ENCODE results near the gene WDR72. TPM values are rescaled to one million over a fixed set of nuclear protein-coding genes. Genes with fewer than 3 reads are reported as not detected.

The WDR72 gene
- total and polyA plus RNA-seq, 2 of the 4 experiments (the other 2 are of a cell fraction) = not detected

DNA sequence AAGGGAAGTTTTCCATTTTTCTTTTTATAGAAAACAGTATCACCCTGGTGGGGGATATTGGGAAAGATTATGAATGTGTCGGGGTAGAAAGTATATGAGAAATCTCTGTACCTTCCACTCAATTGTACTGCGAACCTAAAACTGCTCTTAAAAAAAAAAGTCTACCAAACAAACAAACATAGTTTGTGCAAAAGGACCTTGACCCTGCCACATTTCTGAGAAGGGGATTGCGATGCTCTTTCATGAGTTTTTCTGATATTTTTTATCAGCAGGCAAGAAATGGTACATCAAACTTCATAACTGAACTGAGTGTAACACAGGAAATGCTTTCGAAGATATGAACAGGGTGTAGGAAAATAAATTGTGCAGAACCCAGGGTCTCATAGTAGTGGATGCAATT lies 286.0 kb downstream of the WDR72 start:
- dilution Hi-C loops (cut with HindIII; ENCODE audit: low sequenced_read_pairs, unreplicated experiment) = no loop called here
- TF ChIP-seq CEBPB (IDR thresholded peaks at IDR 0.05; ENCODE audit: low read depth, low read length) (no peak), BHLHE40 (IDR thresholded peaks at IDR 0.05; ENCODE audit: low read depth, low read length) (no peak), POLR2A (IDR thresholded peaks at IDR 0.05; ENCODE audit: low read depth, low read length) (no peak), CHD1 (IDR thresholded peaks at IDR 0.05; ENCODE audit: low read depth, low read length) (no peak)
- TF ChIP-seq, protein P1, sequence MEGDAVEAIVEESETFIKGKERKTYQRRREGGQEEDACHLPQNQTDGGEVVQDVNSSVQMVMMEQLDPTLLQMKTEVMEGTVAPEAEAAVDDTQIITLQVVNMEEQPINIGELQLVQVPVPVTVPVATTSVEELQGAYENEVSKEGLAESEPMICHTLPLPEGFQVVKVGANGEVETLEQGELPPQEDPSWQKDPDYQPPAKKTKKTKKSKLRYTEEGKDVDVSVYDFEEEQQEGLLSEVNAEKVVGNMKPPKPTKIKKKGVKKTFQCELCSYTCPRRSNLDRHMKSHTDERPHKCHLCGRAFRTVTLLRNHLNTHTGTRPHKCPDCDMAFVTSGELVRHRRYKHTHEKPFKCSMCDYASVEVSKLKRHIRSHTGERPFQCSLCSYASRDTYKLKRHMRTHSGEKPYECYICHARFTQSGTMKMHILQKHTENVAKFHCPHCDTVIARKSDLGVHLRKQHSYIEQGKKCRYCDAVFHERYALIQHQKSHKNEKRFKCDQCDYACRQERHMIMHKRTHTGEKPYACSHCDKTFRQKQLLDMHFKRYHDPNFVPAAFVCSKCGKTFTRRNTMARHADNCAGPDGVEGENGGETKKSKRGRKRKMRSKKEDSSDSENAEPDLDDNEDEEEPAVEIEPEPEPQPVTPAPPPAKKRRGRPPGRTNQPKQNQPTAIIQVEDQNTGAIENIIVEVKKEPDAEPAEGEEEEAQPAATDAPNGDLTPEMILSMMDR (conservative IDR thresholded peaks at IDR 0.05; ENCODE audit: low read depth, low read length) = no peak
- Histone ChIP-seq H2BK15ac (ENCODE audit: low read depth, low read length) (no peak overlapping the region), H3K4ac (ENCODE audit: low read depth, low read length) (no peak overlapping the region), H3K4me1 (ENCODE audit: control insufficient read depth, insufficient read depth, low read length) (no peaks in the 10 kb centered on the region), H3K9me1 (ENCODE audit: insufficient read depth, low read length) (no peaks in the 10 kb centered on the region), H2BK20ac (ENCODE audit: low read depth, low read length) (no peak overlapping the region), H3K79me1 (ENCODE audit: low read depth in 1 of 2, low read length in 2 of 2) (no peaks in the 10 kb centered on the region), H2BK5ac (ENCODE audit: low read depth, low read length, poor library complexity, severe bottlenecking) (no peak overlapping the region), H3K27me3 (ENCODE audit: control insufficient read depth, insufficient read depth, low read length) (no peaks in the 10 kb centered on the region), H3K14ac (replicated peaks; ENCODE audit: low read depth, low read length) (no peak overlapping the region), H4K91ac (ENCODE audit: insufficient read depth, low read depth, low read length) (no peak overlapping the region), H4K20me1 (ENCODE audit: insufficient read depth, low read length) (no peaks in the 10 kb centered on the region), H3K27ac (ENCODE audit: insufficient read depth, low read length) (no peak overlapping the region), H2BK120ac (ENCODE audit: low read depth, low read length) (no peak overlapping the region), H4K8ac (ENCODE audit: low read depth in 2 of 2, low read length in 2 of 2) (no peak overlapping the region), H3K36me3 (ENCODE audit: control insufficient read depth, insufficient read depth, low read length) (no peaks in the 10 kb centered on the region), H3K9me3 (ENCODE audit: control insufficient read depth, insufficient read depth, low read length) (peaks cover 13% of the 10 kb centered on the region), H2AFZ (replicated peaks; ENCODE audit: low read length, poor library complexity) (no peak overlapping the region), H3K23ac (ENCODE audit: low read depth, low read length) (no peak overlapping the region), H3K4me2 (ENCODE audit: low read depth, low read length) (no peak overlapping the region), H2AK9ac (replicated peaks; ENCODE audit: low read depth, low read length, poor library complexity) (no peak overlapping the region), H3K18ac (ENCODE audit: low read depth, low read length) (no peak overlapping the region), H2AK5ac (ENCODE audit: low read depth, low read length) (no peak overlapping the region), H3K4me3 (ENCODE audit: insufficient read depth, low read depth, low read length) (no peak overlapping the region), H3K9ac (ENCODE audit: low read depth, low read length) (no peak overlapping the region), H3K56ac (ENCODE audit: extremely low read depth, insufficient read depth, low read length) (no peak overlapping the region), H4K5ac (ENCODE audit: low read depth, low read length) (no peak overlapping the region)
- in situ Hi-C loops (cut with MboI; ENCODE audit: low sequenced_read_pairs) = no loop called here
- ChIA-PET POLR2A (ENCODE audit: unreplicated experiment) (no interaction called here), CTCF (no interaction called here)
- DNase-seq = no peak
- BruUV-seq (replicated peaks) = no TSS peak
- ATAC-seq (ENCODE audit: low read depth) = no peak
- no CpG with 5 or more reads among the region's 4 CpGs for WGBS, 2 experiments (ENCODE audit: extremely low coverage in 2 of 2, insufficient read length in 1 of 2)
- intact Hi-C loops (cut with micrococcal nuclease) = no loop called here

All from IMR-90 (cell line).